Measurements from ENCODE around the gene TMEM270.

- TF ChIP-seq CTCF (IDR thresholded peaks at IDR 0.05) (no peak), NFYB (CRISPR knock-in tag; conservative IDR thresholded peaks at IDR 0.05; ENCODE audit: low read depth) (no peak), HMGA2 (CRISPR knock-in tag; IDR thresholded peaks at IDR 0.05) (no peak), ZNF219 (CRISPR knock-in tag; IDR thresholded peaks at IDR 0.05; ENCODE audit: borderline replicate concordance) (no peak), SP1 (CRISPR knock-in tag; conservative IDR thresholded peaks at IDR 0.05) (no peak), GTF2I (CRISPR knock-in tag; conservative IDR thresholded peaks at IDR 0.05) (no peak), IRF2 (CRISPR knock-in tag; IDR thresholded peaks at IDR 0.05; ENCODE audit: borderline replicate concordance, low read depth) (no peak), TP53 (CRISPR knock-in tag; IDR thresholded peaks at IDR 0.05) (no peak), MAX (CRISPR knock-in tag; IDR thresholded peaks at IDR 0.05) (no peak), ATF3 (CRISPR knock-in tag; conservative IDR thresholded peaks at IDR 0.05) (no peak), ZNF263 (CRISPR knock-in tag; IDR thresholded peaks at IDR 0.05; ENCODE audit: low read depth) (no peak), NR2C2 (CRISPR knock-in tag; IDR thresholded peaks at IDR 0.05) (no peak), MXD4 (CRISPR knock-in tag; IDR thresholded peaks at IDR 0.05; ENCODE audit: borderline replicate concordance) (no peak), MLX (CRISPR knock-in tag; IDR thresholded peaks at IDR 0.05) (no peak)
Measured at GRCh38 chr7:73839290-73839689, 21.7 kb upstream of the TMEM270 start.

All from WTC11 (cell line).